ENCODE data around the gene SCD5.

Gene SCD5

GRCh38 chr4:82643994-82644733, 154.4 kb downstream of the SCD5 start:
- no peak overlapping the region for H3K27ac ChIP-seq
- no peaks in the 10 kb centered on the region for H3K9me3 ChIP-seq
- intact Hi-C loops (cut with DNase I; ENCODE audit: low total_unique reads): no loop called here
- no peaks in the 10 kb centered on the region for H3K4me1 ChIP-seq
- no peaks in the 10 kb centered on the region for H3K36me3 ChIP-seq
- H3K27me3 ChIP-seq: no peaks in the 10 kb centered on the region
- TF ChIP-seq CTCF (IDR thresholded peaks at IDR 0.05): no peak
- H3K4me3 ChIP-seq: no peak overlapping the region
- no peak for DNase-seq

- H3K27ac ChIP-seq: no peak overlapping the region
- H3K9me3 ChIP-seq: no peaks in the 10 kb centered on the region
- no peaks in the 10 kb centered on the region for H3K36me3 ChIP-seq
- no peak for TF ChIP-seq CTCF (IDR thresholded peaks at IDR 0.05)
- no peaks in the 10 kb centered on the region for H3K27me3 ChIP-seq
- no peak for DNase-seq
- no peak overlapping the region for H3K4me3 ChIP-seq
- no peaks in the 10 kb centered on the region for H3K4me1 ChIP-seq
- intact Hi-C loops (cut with DNase I; ENCODE audit: low total_unique reads): no loop called here
Observed at GRCh38 chr4:82642331-82642730, 156.3 kb downstream of the SCD5 start.

GRCh38 chr4:82640540-82640939, 158.1 kb downstream of the SCD5 start:
- no peak overlapping the region for H3K27ac ChIP-seq
- H3K36me3 ChIP-seq: no peaks in the 10 kb centered on the region
- H3K4me3 ChIP-seq: no peak overlapping the region
- H3K4me1 ChIP-seq: no peaks in the 10 kb centered on the region
- H3K27me3 ChIP-seq: no peaks in the 10 kb centered on the region
- intact Hi-C loops (cut with DNase I; ENCODE audit: low total_unique reads): no loop called here
- no peak for TF ChIP-seq CTCF (IDR thresholded peaks at IDR 0.05)
- DNase-seq: no peak
- no peaks in the 10 kb centered on the region for H3K9me3 ChIP-seq

- Histone ChIP-seq H3K36me3 (peaks cover 0 to 2% (median 0%) of the 10 kb centered on the region in 3 donors), H3K27me3 (no peaks in the 10 kb centered on the region), H3K27ac (no peak overlapping the region), H3K4me1 (no peaks in the 10 kb centered on the region), H3K9me3 (no peaks in the 10 kb centered on the region), H3K4me3 (no peak overlapping the region)
- no peak for DNase-seq
- intact Hi-C loops (cut with DNase I; ENCODE audit: low total_unique reads): no loop called here
- no peak for TF ChIP-seq CTCF (IDR thresholded peaks at IDR 0.05)
Observed at GRCh38 chr4:82639971-82640370, 158.6 kb downstream of the SCD5 start.

GRCh38 chr4:82638479-82638878, 160.1 kb downstream of the SCD5 start:
- TF ChIP-seq CTCF (IDR thresholded peaks at IDR 0.05): no peak
- intact Hi-C loops (cut with DNase I; ENCODE audit: low total_unique reads): no loop called here
- Histone ChIP-seq H3K9me3 (no peaks in the 10 kb centered on the region), H3K27ac (no peak overlapping the region), H3K27me3 (no peaks in the 10 kb centered on the region), H3K4me3 (no peak overlapping the region), H3K4me1 (no peaks in the 10 kb centered on the region), H3K36me3 (peaks cover 0 to 9% (median 0%) of the 10 kb centered on the region in 3 donors)
- DNase-seq: no peak

Data from tibial artery (tissue), 4 donors.